Right forelimb (tissue), 1 donor: Measurements from ENCODE around the gene GGT5.
"Not testable (repeated sequence)": the region's sequence is repeated elsewhere in the genome, so short reads cannot be mapped to it uniquely, and the experiment has no call there.

Experiments used
- DNase-seq: peaks from one replicate; pipeline ENCODE4 v3.0.0-alpha.2; 2018

The GGT5 gene

GRCh38 chr22:24201681-24202614, 42.9 kb downstream of the GGT5 start:
- no peak for DNase-seq

- DNase-seq = no peak
These were observed 44.2 kb downstream of the GGT5 start for GRCh38 chr22:24200619-24201212.

DNA sequence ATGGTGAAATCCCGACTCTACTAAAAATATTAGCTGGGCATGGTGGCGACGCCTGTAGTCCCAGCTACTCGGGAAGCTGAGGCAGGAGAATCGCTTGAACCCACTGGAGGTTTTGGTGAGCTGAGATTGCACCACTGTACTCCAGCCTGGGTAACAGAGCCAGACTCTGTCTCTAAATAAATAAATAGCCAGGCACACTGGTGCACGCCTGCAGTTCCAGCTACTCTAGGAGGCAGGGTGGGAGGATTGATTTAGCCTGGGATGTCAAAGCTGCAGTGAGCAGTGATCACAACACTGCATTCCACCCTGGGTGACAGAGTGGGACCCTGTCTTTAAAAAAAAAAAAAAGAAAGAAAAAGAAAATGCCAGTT, 46.2 kb downstream of the GGT5 start:
- DNase-seq = no peak

- no peak for DNase-seq
These were observed 53.0 kb downstream of the GGT5 start for GRCh38 chr22:24191893-24192292.

DNA sequence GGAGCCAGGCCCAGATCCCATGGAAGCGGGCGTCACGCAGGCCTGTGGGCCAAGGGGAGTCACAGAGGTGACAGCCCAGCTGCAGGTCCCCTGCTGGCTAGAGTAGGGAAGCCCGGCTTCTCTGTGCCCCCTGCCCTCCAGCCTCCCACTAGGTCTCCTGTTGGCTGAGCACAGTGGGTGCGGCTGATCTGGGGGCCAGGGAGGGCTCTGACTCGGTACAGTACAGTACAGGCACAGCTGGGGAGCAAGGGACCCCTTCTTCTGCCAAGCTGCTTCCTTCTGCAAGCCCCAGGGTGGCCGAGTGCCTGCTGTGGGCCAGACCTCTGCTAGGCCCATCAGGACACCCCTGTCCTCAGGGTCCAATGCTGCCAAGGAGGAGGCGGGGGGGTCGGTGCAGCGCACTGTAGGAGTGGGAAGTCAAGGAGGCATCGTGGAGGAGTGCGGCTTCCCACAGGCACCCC, 53.5 kb downstream of the GGT5 start:
- DNase-seq = no peak

- DNase-seq = no peak
These were observed 54.2 kb downstream of the GGT5 start for GRCh38 chr22:24190596-24191208.

GRCh38 chr22:24190159-24190540, 54.7 kb downstream of the GGT5 start:
- no peak for DNase-seq

DNA sequence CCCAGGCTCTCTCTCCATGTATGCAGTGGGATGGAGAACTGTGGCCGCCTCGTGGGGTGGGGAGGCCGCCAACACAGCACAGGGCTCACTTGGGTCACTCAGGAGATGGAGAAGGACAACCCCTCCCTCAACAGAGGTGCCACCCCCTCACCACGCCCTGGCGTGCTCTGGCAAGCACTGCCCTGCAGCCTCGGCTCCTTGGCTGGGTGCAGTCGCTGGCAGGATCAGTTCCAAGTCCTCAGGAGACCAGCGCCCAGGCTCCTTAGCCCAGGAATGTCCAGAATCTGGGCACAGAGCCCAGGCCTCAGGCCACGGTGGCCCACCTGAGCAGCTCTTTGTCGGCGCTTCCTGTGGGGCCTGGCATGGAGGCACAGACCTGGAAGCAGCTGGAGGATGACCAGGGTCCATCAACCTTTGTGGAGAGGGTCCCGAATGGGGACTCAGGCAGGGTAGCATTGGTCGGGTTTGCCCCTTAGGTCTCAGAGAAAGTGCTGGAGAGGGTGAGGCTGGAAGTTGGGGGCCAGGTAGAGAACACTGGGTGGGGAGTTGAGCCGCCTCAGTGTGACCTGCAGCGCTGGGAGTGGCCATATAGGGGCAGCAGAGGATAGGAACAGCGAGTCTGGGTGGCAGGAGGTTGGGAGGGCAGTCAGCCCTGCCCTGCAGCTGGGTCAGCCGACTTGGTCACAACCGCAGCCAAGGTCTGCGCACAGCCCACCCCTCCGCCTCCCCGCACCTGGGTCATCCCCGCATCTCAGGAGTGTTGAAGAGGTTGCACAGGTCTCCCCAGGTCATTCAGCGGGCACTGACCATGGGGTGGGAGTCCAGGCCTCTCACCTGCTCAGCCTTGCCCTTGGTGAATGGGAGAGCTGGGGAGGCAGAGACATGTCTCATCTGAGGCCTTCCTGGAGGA, 55.4 kb downstream of the GGT5 start:
- DNase-seq = peak; percentile 75

DNA sequence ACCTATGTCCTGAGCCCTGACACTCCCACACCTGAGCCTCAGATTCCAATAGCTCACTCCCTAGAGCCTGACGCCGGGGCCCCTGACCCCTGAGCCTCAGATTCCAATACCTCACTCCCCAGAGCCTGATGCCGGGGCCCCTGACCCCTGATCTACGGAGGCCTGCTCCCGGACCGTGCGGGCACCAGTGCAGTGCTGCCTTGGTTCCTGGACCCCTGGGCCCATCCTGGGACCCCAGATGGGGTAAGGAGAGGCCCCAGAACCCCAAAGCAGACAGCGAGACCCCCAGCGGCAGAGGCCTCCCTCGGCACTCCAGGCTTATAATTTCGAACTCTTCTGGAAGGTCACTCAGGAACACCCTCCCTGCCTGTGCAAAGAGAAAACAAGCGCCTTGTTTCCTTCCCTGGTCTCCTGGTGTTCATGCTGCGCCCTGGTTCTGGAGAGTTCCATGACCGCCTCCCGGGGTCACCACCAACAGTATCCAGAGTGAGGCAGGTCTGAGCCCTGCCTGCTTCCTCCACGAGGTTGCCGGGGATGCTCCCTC, 56.1 kb downstream of the GGT5 start:
- DNase-seq = no peak

- no peak for DNase-seq
These were observed 56.9 kb downstream of the GGT5 start for GRCh38 chr22:24187731-24188644.

- no peak for DNase-seq
These were observed 57.8 kb downstream of the GGT5 start for GRCh38 chr22:24186892-24187670.

DNA sequence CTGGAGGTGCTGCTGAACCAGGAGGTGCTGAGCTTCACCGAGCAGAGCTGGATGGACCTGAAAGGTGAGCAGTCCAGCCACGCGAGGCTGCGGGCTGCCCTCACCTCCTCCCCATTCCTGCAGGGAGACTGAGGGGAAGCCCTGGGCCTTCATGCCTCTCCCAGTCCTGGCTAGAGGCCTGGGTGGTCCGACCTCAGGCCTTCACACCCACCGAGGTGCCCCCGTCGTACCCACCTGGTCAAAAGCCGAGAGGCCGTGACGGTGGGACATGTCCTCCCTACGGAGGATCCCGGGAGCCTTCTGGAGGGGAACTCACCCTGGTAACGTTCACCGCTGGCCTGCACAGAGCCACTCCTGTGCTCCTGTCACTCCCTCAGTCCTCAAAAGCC, 58.5 kb downstream of the GGT5 start:
- no peak for DNase-seq

- DNase-seq = no peak
These were observed 59.2 kb downstream of the GGT5 start for GRCh38 chr22:24185501-24186351.

GRCh38 chr22:24185001-24185500, 59.8 kb downstream of the GGT5 start:
- no peak for DNase-seq

GRCh38 chr22:24184057-24184798, 60.7 kb downstream of the GGT5 start:
- DNase-seq = no peak

- DNase-seq = no peak
These were observed 61.4 kb downstream of the GGT5 start for GRCh38 chr22:24183321-24184031.

- DNase-seq = not testable (repeated sequence)
These were observed 62.0 kb downstream of the GGT5 start for GRCh38 chr22:24182900-24183246.
